Measurements from ENCODE around the gene BZW1. TPM values are rescaled to one million over a fixed set of nuclear protein-coding genes. Genes with fewer than 3 reads are reported as not detected.

The BZW1 gene
- total and polyA plus RNA-seq, 2 of the 4 experiments (the other 2 are of a cell fraction) = 204 to 268 TPM

DNA sequence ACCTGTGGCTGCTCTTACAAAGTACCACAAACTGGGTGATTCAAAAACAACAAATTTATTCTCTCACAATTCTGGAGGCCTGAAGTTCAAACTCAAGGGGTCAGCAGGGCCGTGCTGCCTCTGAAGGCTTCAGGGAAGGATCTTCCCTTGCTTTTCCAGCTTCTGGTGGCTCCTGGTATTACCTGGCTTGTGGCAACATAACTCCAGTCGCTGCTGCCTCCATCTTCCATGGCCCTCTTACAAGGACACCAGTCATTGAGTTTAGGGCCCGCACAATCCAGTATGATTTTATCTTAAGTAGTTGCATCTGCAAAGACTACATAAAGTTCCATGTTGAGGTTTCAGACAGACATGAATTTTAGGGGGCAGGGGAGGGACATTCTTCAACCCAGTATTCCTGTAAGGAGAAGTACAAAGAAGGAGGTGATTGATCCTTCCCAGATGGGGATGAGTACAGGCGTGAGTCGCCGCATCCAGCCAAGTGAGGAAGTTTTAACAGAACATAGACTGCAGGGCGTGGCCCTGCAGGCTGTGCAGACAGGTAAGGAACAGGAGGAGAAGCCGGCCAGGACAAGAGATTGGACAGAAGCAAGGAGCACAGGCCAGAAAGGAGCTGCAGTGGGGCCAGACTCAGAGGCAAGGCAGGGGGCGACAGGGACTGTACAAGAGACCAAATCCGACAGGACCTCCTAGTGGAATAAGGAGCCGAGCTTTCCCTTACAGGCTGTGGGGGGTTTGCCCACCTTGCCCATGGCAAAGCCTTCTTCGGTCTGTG, 44.4 kb upstream of the BZW1 start (continued):
- TF ChIP-seq MAFK (IDR thresholded peaks at IDR 0.05; ENCODE audit: low read depth, low read length) (no peak), FOS (IDR thresholded peaks at IDR 0.05; ENCODE audit: low read depth, low read length) (no peak)

DNA sequence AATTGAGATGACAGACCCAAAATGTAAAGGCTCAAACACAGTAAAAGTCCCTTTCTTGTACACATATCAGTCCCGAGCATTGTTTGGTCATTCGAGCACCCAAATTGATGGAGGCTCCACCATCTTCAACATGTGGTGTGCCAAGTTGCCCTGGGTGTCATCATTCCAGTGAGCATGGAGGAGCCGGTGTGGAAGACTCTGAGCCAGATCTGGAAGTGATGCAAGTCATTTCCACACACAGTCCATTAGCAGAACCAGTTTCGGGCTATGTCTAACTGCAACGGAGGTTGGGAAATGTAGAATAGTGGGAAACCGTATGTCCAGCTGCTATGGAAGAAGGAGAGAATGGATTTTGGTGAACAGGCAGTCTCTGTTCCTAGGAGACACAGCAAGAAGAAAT, 40.9 kb upstream of the BZW1 start:
- H4K5ac ChIP-seq (ENCODE audit: low read depth, low read length) = no peak overlapping the region
- intact Hi-C loops (cut with micrococcal nuclease) (no loop called here), dilution Hi-C loops (cut with HindIII; ENCODE audit: low sequenced_read_pairs, unreplicated experiment) (no loop called here), in situ Hi-C loops (cut with MboI; ENCODE audit: low sequenced_read_pairs) (no loop called here)
- H3K56ac ChIP-seq (ENCODE audit: extremely low read depth, insufficient read depth, low read length) = no peak overlapping the region
- H3K36me3 ChIP-seq (ENCODE audit: control insufficient read depth, insufficient read depth, low read length) = no peaks in the 10 kb centered on the region
- no peak overlapping the region for H2BK120ac ChIP-seq (ENCODE audit: low read depth, low read length)
- peaks cover 3% of the 10 kb centered on the region; the same call in 1 of the 2 replicates for H3K9me3 ChIP-seq (ENCODE audit: control insufficient read depth, insufficient read depth, low read length)
- no peak overlapping the region; the same call in 1 of the 2 replicates for H2AK5ac ChIP-seq (ENCODE audit: low read depth, low read length)
- H3K4me2 ChIP-seq (ENCODE audit: low read depth, low read length) = no peak overlapping the region
- DNase-seq (no peak), ATAC-seq (ENCODE audit: low read depth) (no peak)
- H3K27me3 ChIP-seq (ENCODE audit: control insufficient read depth, insufficient read depth, low read length) = no peaks in the 10 kb centered on the region
- H4K91ac ChIP-seq (ENCODE audit: insufficient read depth, low read depth, low read length) = no peak overlapping the region
- H2BK20ac ChIP-seq (ENCODE audit: low read depth, low read length) = no peak overlapping the region
- no peaks in the 10 kb centered on the region for H4K20me1 ChIP-seq (ENCODE audit: insufficient read depth, low read length)
- no peak overlapping the region for H3K23ac ChIP-seq (ENCODE audit: low read depth, low read length)
- H2AFZ ChIP-seq (replicated peaks; ENCODE audit: low read length, poor library complexity) = no peak overlapping the region
- 100% methylated on average over 2 of the region's 6 CpGs; no CpG with 5 or more reads in 1 of the 2 experiments for WGBS, 2 experiments (ENCODE audit: extremely low coverage in 2 of 2, insufficient read length in 1 of 2)
- no peak overlapping the region for H4K8ac ChIP-seq (ENCODE audit: low read depth in 2 of 2, low read length in 2 of 2)
- no peaks in the 10 kb centered on the region for H3K79me1 ChIP-seq (ENCODE audit: low read depth in 1 of 2, low read length in 2 of 2)
- peaks cover 5% of the 10 kb centered on the region for H3K4me1 ChIP-seq (ENCODE audit: control insufficient read depth, insufficient read depth, low read length)
- ChIA-PET POLR2A (ENCODE audit: unreplicated experiment) (no interaction called here), CTCF (no interaction called here)
- H2BK15ac ChIP-seq (ENCODE audit: low read depth, low read length) = peak overlapping the region; percentile 58; the same call in 2 of the 3 replicates
- no peak overlapping the region for H3K27ac ChIP-seq (ENCODE audit: insufficient read depth, low read length)
- no peak overlapping the region for H2BK5ac ChIP-seq (ENCODE audit: low read depth, low read length, poor library complexity, severe bottlenecking)
- no peak overlapping the region for H3K4me3 ChIP-seq (ENCODE audit: insufficient read depth, low read depth, low read length)
- H3K4ac ChIP-seq (ENCODE audit: low read depth, low read length) = no peak overlapping the region
- H3K14ac ChIP-seq (replicated peaks; ENCODE audit: low read depth, low read length) = no peak overlapping the region
- H3K9ac ChIP-seq (ENCODE audit: low read depth, low read length) = no peak overlapping the region
- BruUV-seq (replicated peaks) = no TSS peak
- H3K18ac ChIP-seq (ENCODE audit: low read depth, low read length) = no peak overlapping the region
- no peak overlapping the region for H2AK9ac ChIP-seq (replicated peaks; ENCODE audit: low read depth, low read length, poor library complexity)
- peaks cover 6% of the 10 kb centered on the region; the same call in 1 of the 2 replicates for H3K9me1 ChIP-seq (ENCODE audit: insufficient read depth, low read length)
- TF ChIP-seq, protein P1, sequence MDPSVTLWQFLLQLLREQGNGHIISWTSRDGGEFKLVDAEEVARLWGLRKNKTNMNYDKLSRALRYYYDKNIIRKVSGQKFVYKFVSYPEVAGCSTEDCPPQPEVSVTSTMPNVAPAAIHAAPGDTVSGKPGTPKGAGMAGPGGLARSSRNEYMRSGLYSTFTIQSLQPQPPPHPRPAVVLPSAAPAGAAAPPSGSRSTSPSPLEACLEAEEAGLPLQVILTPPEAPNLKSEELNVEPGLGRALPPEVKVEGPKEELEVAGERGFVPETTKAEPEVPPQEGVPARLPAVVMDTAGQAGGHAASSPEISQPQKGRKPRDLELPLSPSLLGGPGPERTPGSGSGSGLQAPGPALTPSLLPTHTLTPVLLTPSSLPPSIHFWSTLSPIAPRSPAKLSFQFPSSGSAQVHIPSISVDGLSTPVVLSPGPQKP (IDR thresholded peaks at IDR 0.05; ENCODE audit: borderline replicate concordance, low read depth, low read length) = no peak
- TF ChIP-seq SMC3 (IDR thresholded peaks at IDR 0.05; ENCODE audit: low read depth, low read length) (no peak), RFX5 (IDR thresholded peaks at IDR 0.05; ENCODE audit: low read depth, low read length) (no peak), RCOR1 (IDR thresholded peaks at IDR 0.05; ENCODE audit: insufficient replicate concordance, low read length) (no peak), NFE2L2 (IDR thresholded peaks at IDR 0.05; ENCODE audit: low read depth, low read length) (no peak), FOS (IDR thresholded peaks at IDR 0.05; ENCODE audit: low read depth, low read length) (no peak), CHD1 (IDR thresholded peaks at IDR 0.05; ENCODE audit: low read depth, low read length) (no peak), BHLHE40 (IDR thresholded peaks at IDR 0.05; ENCODE audit: low read depth, low read length) (no peak), POLR2A (IDR thresholded peaks at IDR 0.05; ENCODE audit: low read depth, low read length) (no peak), MXI1 (IDR thresholded peaks at IDR 0.05; ENCODE audit: borderline replicate concordance, low read depth, low read length) (no peak)
- TF ChIP-seq, protein P2, sequence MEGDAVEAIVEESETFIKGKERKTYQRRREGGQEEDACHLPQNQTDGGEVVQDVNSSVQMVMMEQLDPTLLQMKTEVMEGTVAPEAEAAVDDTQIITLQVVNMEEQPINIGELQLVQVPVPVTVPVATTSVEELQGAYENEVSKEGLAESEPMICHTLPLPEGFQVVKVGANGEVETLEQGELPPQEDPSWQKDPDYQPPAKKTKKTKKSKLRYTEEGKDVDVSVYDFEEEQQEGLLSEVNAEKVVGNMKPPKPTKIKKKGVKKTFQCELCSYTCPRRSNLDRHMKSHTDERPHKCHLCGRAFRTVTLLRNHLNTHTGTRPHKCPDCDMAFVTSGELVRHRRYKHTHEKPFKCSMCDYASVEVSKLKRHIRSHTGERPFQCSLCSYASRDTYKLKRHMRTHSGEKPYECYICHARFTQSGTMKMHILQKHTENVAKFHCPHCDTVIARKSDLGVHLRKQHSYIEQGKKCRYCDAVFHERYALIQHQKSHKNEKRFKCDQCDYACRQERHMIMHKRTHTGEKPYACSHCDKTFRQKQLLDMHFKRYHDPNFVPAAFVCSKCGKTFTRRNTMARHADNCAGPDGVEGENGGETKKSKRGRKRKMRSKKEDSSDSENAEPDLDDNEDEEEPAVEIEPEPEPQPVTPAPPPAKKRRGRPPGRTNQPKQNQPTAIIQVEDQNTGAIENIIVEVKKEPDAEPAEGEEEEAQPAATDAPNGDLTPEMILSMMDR (conservative IDR thresholded peaks at IDR 0.05; ENCODE audit: low read depth, low read length) = no peak
- TF ChIP-seq, protein P3, sequence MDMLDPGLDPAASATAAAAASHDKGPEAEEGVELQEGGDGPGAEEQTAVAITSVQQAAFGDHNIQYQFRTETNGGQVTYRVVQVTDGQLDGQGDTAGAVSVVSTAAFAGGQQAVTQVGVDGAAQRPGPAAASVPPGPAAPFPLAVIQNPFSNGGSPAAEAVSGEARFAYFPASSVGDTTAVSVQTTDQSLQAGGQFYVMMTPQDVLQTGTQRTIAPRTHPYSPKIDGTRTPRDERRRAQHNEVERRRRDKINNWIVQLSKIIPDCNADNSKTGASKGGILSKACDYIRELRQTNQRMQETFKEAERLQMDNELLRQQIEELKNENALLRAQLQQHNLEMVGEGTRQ (IDR thresholded peaks at IDR 0.05; ENCODE audit: low read depth, low read length) = no peak
